Suprapubic skin (tissue), 4 donors: ENCODE results near the gene CNTN4. TPM values are rescaled to one million over a fixed set of nuclear protein-coding genes. Genes with fewer than 3 reads are reported as not detected.

Source experiments
- DNase-seq, 2 donors: peaks; one replicate each; pipeline ENCODE4 v3.0.0-alpha.2; 2019; ENCODE audit warnings: low spot score in 2 of 2
- H3K27ac ChIP-seq: fragments of 200-600 bp; sonication (generic); one replicate; pipeline ENCODE4 v1.5.1; 2019
- H3K27me3 ChIP-seq: fragments of 200-600 bp; sonication (generic); one replicate; pipeline ENCODE4 v1.5.1; 2019
- H3K36me3 ChIP-seq: fragments of 200-600 bp; sonication (generic); one replicate; pipeline ENCODE4 v1.5.1; 2019
- H3K4me1 ChIP-seq: fragments of 200-600 bp; sonication (generic); one replicate; pipeline ENCODE4 v1.5.1; 2019
- H3K4me3 ChIP-seq: fragments of 200-600 bp; sonication (generic); one replicate; pipeline ENCODE4 v1.5.1; 2019; ENCODE audit warnings: mild to moderate bottlenecking
- H3K9me3 ChIP-seq: fragments of 200-600 bp; sonication (generic); one replicate; pipeline ENCODE4 v1.5.1; 2019
- CTCF ChIP-seq, 2 donors: fragments of 200-600 bp in 1 of 2; fragments of 450-650 bp in 1 of 2; sonication (generic) in 1 of 2; IDR thresholded peaks; one replicate each; pipeline ENCODE4 v1.5.1; 2016 to 2019; ENCODE audit warnings: antibody characterized with exemption in 2 of 2, mild to moderate bottlenecking in 1 of 2, moderate library complexity in 1 of 2
- EP300 ChIP-seq: sonication (generic); formaldehyde crosslinking; IDR thresholded peaks from one replicate; pipeline ENCODE4 v1.6.1; 2017; ENCODE audit warnings: antibody characterized with exemption
- POLR2A ChIP-seq, 2 donors: fragments of 450-650 bp; IDR thresholded peaks; one replicate each; pipeline ENCODE4 v1.6.1; 2017; ENCODE audit warnings: antibody characterized with exemption in 2 of 2, mild to moderate bottlenecking in 2 of 2, moderate library complexity in 2 of 2
- POLR2AphosphoS5 ChIP-seq, 3 donors: sonication (generic); formaldehyde crosslinking; IDR thresholded peaks; one replicate each; pipeline ENCODE4 v1.6.1; 2017; ENCODE audit warnings: antibody characterized with exemption in 3 of 3
- WGBS: methylation state at CpG from one replicate; pipeline ENCODE4 v1.1.5; 2018; 5-methylcytosine and 5-hydroxymethylcytosine counted together
- total RNA-seq, 4 donors: library from RNA; depleted of rRNA; stranded (reverse); fragments of >200 nt; gene quantifications; one replicate each; pipeline ENCODE4 v1.1.0, GENCODE V29; 2016

The CNTN4 gene
- total RNA-seq, 4 donors from 2014 or later, result 0.60 to 8.1 (median 7.5) TPM

GRCh38 chr3:2261747-2262146 lies 163.1 kb downstream of the CNTN4 start:
- no peak for DNase-seq
- WGBS, result 54% methylated on average over 3 of the region's 3 CpGs
- Histone ChIP-seq H3K27me3 (no peaks in the 10 kb centered on the region), H3K4me3 (no peak overlapping the region), H3K27ac (no peak overlapping the region), H3K36me3 (no peaks in the 10 kb centered on the region), H3K9me3 (no peaks in the 10 kb centered on the region), H3K4me1 (no peaks in the 10 kb centered on the region)
- TF ChIP-seq EP300 (no peak), POLR2A (IDR thresholded peaks at IDR 0.05) (no peak), POLR2AphosphoS5 (IDR thresholded peaks at IDR 0.05) (no peak), CTCF (IDR thresholded peaks at IDR 0.05) (no peak)

- Histone ChIP-seq H3K36me3 (no peaks in the 10 kb centered on the region), H3K4me1 (no peaks in the 10 kb centered on the region), H3K4me3 (no peak overlapping the region), H3K27me3 (no peaks in the 10 kb centered on the region), H3K9me3 (no peaks in the 10 kb centered on the region), H3K27ac (no peak overlapping the region)
- DNase-seq, result no peak
- WGBS, result 55% methylated on average over 4 of the region's 4 CpGs
- TF ChIP-seq POLR2AphosphoS5 (IDR thresholded peaks at IDR 0.05) (no peak), EP300 (no peak), CTCF (IDR thresholded peaks at IDR 0.05) (no peak), POLR2A (IDR thresholded peaks at IDR 0.05) (no peak)
These were observed 163.5 kb downstream of the CNTN4 start for GRCh38 chr3:2262204-2262603.

GRCh38 chr3:2266606-2267005 lies 167.9 kb downstream of the CNTN4 start:
- H3K4me3 ChIP-seq, result no peak overlapping the region
- H3K9me3 ChIP-seq, result no peaks in the 10 kb centered on the region
- H3K36me3 ChIP-seq, result no peaks in the 10 kb centered on the region
- no peak for TF ChIP-seq POLR2AphosphoS5 (IDR thresholded peaks at IDR 0.05)
- no peak for TF ChIP-seq CTCF (IDR thresholded peaks at IDR 0.05)
- no peak for TF ChIP-seq EP300
- no peak for DNase-seq
- 84% methylated on average over 1 of the region's 1 CpG for WGBS
- no peaks in the 10 kb centered on the region for H3K27me3 ChIP-seq
- no peaks in the 10 kb centered on the region for H3K4me1 ChIP-seq
- no peak overlapping the region for H3K27ac ChIP-seq

GRCh38 chr3:2268779-2269178 lies 170.1 kb downstream of the CNTN4 start:
- WGBS, result 52% methylated on average over 3 of the region's 3 CpGs
- Histone ChIP-seq H3K4me1 (no peaks in the 10 kb centered on the region), H3K36me3 (no peaks in the 10 kb centered on the region), H3K4me3 (no peak overlapping the region), H3K27me3 (no peaks in the 10 kb centered on the region), H3K9me3 (no peaks in the 10 kb centered on the region), H3K27ac (no peak overlapping the region)
- DNase-seq, result no peak
- no peak for TF ChIP-seq POLR2AphosphoS5 (IDR thresholded peaks at IDR 0.05)
- TF ChIP-seq EP300, result no peak
- no peak for TF ChIP-seq CTCF (IDR thresholded peaks at IDR 0.05)
- no peak for TF ChIP-seq POLR2A (IDR thresholded peaks at IDR 0.05)

GRCh38 chr3:2274526-2274925 lies 175.9 kb downstream of the CNTN4 start:
- Histone ChIP-seq H3K4me1 (no peaks in the 10 kb centered on the region), H3K4me3 (no peak overlapping the region), H3K9me3 (no peaks in the 10 kb centered on the region), H3K27me3 (no peaks in the 10 kb centered on the region), H3K36me3 (no peaks in the 10 kb centered on the region), H3K27ac (no peak overlapping the region)
- TF ChIP-seq CTCF (IDR thresholded peaks at IDR 0.05), result no peak
- TF ChIP-seq POLR2A (IDR thresholded peaks at IDR 0.05), result no peak
- no peak for TF ChIP-seq EP300
- TF ChIP-seq POLR2AphosphoS5 (IDR thresholded peaks at IDR 0.05), result no peak
- WGBS, result 33% methylated on average over 1 of the region's 1 CpG
- DNase-seq, result no peak
